GM19395 (cell line): Measurements from ENCODE around the gene OR2J3.
"Not testable (repeated sequence)": the region's sequence is repeated elsewhere in the genome, so short reads cannot be mapped to it uniquely, and the experiment has no call there.

Experiments
- ATAC-seq: cut with Tn5 transposase; IDR thresholded peaks from one replicate; pipeline ENCODE4 v1.9.1; 2021; ENCODE audit warnings: mild to moderate bottlenecking, moderate library complexity; ENCODE audit not compliant: unreplicated experiment

OR2J3 gene

DNA sequence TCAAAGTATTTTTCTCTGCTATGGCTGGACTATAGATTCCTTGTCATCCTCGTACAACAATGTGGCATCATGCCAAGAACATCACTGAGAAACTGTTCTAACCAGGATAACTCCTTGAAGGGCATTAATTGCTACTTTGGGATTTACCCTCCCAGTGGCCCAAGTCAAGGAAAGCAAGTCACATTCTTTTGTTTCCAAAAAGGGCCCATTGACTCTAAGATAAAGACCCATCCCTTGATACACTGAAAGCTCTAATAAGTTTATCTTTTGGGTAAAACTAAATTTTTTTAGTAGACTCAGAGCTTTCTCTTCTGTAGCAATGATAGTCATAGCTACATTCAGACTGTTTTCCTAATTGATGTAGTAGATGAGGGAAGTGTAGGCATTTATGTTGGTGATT is at the start of gene OR2J3:
TSS of gene OR2J3 (plus strand) at position 301 of the 400 bp plus-strand sequence. CDS start 3,833 bp downstream, outside the sequence.
- ATAC-seq = no peak

DNA sequence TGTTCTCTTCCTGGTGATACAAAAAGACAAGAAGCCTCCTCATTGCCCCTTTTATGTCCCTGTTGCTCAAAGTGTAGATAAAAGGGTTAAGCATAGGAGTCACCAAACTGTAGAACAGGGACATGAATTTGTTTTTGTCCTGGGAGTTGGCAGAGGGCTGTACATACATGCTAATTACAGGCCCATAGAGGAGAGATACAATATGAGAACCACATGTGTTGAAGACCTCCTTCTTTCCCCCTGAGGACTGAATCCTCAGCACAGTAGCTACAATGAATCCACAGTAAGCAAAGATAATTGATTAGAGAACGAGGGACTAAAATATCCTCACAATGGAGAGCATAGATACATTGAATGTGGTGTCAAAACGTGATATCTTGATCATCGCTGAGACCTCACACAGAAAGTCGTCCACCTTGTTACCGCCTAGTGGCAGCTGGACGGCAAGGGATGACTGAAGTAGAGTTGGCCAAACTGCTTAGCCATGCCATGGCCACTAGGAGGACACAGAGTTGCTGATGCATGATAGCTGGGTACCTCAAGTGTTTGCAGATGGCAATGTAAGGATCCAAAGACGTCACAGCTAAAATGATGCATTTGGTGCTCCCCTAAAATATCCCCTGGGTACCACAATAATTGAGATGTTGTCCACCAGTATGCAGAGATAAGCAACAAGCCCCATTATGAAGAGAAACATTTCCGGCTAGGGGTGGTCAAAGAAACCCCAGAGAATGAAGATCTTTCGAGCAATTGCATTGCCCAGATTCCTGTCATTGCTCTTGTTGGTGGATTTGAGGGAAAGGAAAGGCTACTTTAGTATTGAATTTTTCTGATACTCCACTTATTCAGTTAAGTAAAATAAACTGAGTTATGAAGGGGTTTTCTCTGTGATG is 35.8 kb upstream of the OR2J3 start:
- ATAC-seq = no peak

DNA sequence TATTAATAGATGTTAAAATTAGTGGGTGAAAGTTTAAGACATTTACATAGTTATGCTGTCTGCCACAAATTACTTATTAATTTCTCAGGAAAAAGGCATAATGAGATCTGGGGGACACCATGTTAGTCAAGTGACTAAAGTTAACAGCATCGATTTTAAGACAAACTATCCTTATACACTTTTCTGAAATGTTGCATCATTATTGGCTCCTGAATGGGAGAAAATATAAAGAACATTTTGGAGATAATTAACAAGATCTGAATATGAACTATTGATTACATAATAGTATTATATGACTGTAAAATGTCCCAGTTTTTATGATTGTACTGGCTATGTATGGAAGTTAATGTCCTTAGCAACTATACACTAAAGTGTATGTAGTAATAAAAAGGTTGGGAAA is 28.7 kb upstream of the OR2J3 start:
- ATAC-seq = no peak

DNA sequence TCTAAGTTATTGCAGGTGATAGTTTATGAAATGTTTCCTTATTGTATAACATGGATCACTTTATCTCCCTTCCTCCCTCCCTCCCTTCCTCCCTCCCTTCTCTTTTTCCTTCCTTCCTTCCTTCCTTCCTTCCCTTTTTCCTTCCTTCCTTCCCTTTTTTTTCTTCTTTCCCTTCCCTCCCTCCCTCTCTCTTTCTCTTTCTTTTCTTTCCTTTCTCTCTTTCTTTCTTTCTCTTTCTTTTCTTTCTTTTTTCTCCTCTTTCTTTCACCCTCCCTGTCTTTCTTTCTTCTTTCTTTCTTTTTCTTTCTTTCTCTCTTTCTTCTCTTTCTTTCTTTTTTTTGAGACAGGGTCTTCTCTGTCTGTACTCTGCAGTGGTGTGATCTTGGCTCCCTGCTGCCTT is 26.5 kb upstream of the OR2J3 start:
- no peak for ATAC-seq

DNA sequence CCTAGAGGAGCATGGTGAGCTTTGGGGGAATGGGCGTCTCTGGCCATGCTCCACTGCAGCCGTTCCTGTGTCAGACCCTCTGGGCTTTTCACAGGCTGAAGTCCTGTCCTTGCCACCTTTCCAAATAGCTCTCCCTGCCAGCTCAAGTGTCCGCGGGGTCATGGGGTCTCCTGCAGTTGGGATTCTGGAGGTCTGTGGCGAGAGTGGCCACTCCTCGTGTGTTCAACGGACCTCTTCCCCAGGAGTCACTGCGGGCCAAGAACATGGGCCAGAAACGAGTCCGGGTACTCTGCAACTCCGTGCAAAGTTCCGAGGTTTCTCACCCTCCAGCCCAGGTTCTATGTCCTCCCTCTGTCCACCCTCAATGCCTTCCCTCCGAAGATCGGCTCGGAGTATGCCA is 25.4 kb upstream of the OR2J3 start:
- ATAC-seq = no peak

DNA sequence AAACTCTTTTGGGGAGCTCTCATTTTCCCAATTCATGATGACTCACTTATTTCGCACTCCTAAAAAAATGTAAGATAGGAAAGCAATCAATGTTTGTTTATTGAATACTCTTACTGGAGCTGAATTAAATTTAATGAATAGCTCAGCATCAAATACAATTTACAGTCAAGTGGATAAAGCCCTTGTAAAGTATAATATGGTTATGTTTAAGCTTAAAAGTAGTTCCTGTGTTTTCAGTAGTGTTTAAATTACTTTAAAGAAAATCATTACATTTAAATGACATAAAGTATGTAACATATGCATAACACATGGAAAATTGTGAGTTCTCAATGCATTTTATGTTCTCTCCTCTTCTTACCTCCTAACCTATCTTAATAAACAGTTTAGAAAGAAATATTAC is 20.6 kb upstream of the OR2J3 start, which contains the start of gene OR2B3:
TSS of gene OR2B3 (minus strand) at position 101 of the 400 bp plus-strand sequence. CDS start at position 36, 65 bp downstream.
- no peak for ATAC-seq

DNA sequence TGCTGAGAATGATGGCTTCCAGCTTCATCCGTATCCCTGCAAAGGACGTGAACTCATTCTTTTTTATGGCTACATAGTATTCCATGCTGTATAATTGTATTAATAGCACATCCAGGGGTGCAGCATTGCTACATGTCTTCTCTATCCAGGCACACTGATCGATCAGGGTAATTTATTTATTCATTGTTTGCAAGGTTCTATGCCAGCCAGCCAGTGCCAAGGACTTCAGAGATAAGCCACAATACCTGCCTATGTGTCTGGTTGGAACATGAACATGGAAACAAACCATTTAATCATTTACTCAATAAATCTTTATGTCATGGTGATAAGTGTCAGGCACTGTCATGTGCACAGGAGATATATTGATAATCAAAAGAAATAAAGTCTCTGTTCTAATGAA is 14.9 kb upstream of the OR2J3 start:
- no peak for ATAC-seq

DNA sequence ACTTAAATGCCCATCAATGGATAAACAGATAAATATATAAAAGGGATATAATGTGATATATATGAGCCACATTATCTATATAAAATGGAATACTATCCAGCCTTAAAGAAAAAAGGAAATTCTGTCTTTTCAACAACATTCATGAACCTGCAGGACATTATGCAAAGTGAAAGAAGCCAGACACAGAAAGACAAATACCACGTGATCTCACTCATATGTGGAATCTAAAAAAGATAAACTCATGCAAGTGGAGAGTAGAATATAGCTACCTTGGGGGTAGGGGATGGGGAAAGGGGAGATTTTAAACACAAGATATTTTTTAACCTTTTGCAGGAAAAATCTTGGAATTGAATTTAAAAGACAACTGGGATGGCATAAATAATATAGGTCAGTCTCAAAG is 10.1 kb upstream of the OR2J3 start:
- ATAC-seq = no peak

DNA sequence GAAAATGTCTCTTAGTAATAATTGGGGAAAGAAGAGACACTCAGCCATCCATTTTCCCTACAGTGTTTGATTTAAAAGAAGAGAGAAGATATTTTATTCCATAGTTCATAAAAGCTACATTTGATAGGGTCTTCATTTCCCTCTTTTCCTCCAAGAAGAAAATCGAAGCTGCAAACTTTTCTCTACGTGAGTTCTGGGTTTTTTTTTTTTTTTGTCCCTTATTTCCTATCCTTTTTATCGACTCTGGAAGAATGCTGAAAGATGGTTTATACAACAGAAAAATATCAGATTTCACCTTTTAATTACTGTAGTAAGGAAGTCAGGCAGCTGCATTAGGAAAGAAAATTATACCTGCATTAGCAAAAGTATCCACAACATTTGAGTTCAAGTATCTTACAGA is 8.7 kb upstream of the OR2J3 start, which contains the start of gene OR2J1:
TSS of gene OR2J1 (plus strand) at position 301 of the 400 bp plus-strand sequence. CDS start 1,453 bp downstream, outside the sequence.
- no peak for ATAC-seq

DNA sequence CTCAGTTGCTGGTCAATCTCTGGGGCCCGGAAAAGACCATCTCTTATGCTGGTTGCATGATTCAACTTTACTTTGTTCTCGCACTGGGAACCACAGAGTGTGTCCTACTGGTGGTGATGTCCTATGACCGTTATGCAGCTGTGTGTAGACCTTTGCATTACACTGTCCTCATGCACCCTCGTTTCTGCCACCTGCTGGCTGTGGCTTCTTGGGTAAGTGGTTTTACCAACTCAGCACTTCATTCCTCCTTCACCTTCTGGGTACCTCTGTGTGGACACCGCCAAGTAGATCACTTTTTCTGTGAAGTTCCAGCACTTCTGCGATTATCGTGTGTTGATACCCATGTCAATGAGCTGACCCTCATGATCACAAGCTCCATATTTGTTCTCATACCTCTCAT is 4.3 kb downstream of the OR2J3 start:
- no peak for ATAC-seq

DNA sequence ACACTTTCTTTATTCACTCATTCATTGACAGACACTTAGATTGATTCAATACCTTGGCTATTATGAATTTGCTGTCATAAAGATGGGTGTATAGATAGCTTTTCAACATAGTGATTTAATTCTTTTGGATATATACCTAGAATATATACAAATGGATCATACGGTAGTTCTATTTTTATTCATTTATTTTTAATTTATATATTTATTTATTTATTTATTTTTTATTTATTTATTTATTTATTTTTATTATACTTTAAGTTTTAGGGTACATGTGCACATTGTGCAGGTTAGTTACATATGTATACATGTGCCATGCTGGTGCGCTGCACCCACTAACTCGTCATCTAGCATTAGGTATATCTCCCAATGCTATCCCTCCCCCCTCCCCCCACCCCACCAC is 7.1 kb downstream of the OR2J3 start:
- ATAC-seq = not testable (repeated sequence)

DNA sequence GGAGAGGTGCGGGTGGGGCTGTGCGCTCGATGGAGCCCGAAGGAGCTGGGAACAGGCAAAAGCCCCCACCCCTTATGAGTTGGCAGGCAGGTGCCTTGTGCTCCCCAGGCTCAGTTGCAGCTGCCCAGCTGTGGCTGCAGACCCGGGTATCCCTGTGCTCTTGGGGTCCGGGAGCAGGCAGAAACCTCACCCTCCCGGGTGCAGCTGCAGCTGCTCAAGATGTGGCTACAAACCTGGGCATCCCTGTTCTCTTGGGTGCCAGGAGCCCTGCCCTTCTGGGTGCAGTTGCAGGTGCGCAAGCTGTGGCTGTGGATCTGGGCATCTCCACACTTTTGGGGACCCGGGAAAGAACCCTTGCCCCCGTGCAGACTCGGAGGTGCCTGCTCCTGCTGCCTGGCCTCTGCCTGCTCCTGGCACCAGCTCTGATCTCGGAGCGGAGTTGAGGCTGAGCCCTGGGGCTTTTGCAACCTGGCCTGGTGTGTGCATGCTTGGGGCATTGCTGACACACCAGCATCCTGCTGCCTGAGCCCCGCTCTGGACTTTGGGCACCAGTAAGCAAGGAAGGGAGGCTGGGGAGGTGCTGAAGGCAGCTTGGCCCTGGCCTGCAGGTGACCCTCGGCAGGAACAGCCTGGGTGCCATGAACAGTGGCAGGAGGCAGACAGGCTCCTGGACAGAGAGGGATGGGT is 21.6 kb downstream of the OR2J3 start:
- ATAC-seq = no peak

DNA sequence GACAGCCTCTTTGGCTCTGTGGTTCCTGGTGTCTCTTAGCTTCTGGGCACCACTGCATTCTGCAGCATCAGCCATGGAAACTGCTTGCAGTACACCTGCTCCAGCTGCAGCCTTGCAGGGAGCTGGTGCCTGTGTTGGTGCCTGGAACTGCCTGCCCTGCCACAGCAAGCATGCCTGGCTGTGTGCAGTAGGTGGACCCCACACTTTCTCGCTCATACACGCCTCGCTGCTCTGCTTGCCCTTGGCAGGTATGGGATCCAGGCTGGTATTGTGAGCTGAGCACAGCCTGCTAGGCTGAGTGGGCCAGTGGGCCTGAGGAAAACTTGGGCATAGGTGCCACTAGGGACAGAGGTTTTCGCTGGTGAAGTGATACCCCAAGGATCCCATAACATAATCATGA is 22.8 kb downstream of the OR2J3 start:
- no peak for ATAC-seq

DNA sequence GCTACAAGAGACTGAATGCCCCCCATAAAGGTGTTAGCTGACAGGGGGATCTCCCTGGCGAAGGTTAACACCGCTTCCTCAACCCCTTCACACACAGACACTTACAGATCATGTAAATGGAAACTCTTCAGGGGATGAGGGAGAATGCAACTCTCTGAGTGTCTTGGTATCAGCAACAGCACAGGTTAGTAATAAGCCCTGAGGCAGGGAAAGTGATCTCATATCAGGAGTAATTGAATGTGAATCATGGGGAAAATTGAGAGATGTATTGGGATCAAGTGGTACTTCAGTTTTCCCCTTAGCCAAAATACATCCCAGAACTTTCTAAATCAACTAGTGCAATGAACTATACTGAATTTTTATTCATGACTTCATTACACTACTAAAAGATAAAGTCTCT is 23.8 kb downstream of the OR2J3 start:
- ATAC-seq = no peak

DNA sequence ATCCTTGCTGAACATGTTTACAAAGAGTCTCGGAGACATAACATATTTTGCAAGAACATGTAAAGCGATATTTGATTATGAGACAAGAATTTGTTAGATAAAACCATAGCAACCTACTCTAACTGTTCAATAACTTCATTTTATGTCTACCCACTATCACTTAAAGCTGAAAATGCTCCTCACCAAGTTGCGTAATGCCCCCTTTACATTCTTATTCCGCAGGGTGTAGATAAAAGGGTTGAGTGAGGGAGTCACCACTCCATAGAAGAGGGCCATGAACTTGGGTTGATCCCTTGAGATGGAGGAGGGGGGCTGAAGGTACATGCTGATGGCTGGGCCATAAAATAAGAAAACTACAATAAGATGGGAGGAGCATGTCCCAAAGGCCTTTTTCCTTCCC is 29.9 kb downstream of the OR2J3 start:
- no peak for ATAC-seq

DNA sequence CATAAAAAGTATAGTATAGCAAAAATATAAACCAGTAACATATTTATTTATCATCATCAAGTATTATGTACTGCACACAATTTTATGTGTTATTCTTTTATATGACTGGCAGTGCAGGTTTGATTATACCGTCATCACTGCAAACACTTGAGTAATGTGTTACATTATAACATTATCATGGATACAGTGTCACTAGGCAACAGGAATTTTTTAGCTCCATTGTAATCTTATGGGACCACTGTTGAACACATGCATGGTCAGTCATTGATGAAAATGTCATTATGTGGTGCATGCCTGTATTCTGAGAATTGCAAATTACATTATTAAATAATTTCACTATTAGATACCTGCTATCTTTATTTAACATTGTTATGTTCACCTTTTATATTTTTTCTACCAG is 33.7 kb downstream of the OR2J3 start:
- no peak for ATAC-seq

DNA sequence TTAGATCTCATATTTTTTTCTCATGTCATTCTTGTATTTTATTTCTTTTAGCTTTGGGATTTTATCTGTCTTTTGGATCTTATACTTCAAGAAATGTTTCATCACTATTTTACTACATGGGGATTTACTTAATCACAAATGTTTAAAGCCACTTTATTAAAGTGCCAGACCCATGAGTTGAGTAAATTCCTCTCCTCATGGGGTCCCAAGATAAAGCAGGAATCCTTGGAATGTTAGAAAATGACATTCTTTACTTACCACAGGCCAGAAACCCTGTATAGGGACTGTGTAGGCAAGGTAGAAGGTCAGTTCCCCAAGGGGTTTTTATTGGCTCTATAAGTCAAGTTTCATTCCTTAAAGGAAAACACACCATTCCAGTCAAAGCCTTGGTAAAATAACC is 34.5 kb downstream of the OR2J3 start:
- no peak for ATAC-seq

DNA sequence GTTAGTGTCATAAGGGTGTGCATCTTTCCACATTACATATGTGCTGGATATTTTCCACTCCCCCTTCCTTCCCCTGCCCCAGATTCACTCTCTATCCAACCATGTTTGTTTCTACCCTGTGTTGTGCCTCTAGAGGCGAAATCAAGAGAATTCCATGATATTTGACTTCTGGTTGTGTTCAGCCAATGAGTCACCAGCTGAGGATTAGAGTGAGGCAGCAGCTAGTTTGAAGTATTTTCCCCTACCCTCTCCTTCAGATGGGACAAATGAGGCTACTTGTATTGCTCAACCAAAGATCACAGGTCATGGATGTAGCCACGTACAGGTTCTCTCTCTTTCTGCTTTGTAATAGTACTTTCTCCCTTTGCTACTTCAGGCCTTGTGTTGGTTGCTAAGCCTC is 38.3 kb downstream of the OR2J3 start:
- ATAC-seq = no peak

DNA sequence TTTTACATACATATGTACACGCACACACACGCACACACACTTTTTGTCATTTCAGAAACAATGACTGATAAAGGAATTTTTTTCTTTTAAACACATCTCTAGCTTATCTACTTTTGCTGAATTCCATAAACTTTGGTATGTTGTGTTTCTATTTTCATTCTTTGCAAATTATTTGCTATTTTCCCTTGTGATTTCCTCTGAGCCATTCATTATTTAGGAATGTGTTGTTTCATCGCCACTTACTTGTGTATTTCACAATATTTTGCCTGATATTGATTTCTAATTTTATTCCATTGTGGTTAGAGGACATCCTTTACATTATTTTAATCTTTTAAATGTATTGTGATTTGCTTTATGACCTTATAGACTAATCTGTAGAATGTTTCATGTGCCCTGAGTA is 39.2 kb downstream of the OR2J3 start:
- ATAC-seq = no peak

DNA sequence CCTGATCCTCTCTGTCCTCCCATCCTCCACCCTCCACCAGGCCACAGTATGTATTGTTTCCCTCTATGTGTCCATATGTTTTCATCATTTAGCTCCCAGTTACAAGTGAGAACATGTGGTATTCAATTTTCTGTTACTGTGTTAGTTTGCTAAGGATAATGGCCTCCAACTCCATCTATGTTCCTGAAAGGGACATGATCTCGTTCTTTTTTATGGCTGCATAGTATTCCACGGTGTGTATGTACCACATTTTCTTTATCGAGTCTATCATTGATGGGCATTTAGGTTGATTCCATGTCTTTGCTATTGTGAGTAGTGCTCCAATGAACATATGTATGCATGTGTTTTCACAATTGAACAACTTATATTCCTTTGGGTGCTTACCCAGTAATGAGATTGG is 41.6 kb downstream of the OR2J3 start:
- not testable (repeated sequence) for ATAC-seq

DNA sequence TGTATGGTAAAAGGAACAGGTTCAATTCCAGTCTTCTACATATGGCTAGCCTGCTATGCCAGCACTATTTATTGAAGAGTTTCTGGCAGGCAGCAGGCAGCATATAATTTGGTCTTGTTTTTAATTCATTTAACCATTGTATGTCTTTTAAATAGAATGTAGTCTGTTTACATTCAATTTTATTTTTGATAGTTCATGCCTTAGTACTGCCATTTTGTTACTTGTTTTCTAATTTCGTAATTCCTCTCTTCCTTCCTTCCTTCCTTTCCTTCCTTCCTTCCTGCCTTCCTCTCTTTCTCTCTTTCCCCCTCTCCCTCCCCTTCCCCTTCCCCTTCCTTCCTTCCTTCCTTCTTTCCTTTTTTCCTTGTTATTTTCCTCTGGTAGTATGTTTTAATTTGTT is 45.2 kb downstream of the OR2J3 start:
- no peak for ATAC-seq

DNA sequence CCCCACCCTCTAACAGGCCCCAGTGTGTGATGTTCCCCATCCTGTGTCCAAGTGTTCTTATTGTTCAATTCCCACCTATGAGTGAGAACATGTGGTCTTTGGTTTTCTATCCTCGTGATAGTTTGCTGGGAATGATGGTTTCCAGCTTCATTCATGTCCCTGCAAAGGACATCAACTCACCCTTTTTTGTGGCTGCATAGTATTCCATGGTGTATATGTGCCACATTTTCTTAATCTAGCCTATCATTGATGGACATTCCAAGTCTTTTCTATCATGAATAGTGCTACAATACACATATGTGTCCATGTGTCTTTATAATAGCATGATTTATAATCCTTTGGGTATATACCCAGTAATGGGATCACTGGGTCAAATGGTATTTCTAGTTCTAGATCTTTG is 47.3 kb downstream of the OR2J3 start:
- ATAC-seq = not testable (repeated sequence)
